GM12864 (cell line): ENCODE measurements around the gene CGNL1.

Experiments
- DNase-seq: peaks from one replicate; pipeline ENCODE4 v3.0.0-alpha.2; 2011; ENCODE audit warnings: low read depth
- H3K4me3 ChIP-seq: 2 replicates; pipeline ENCODE4 v1.5.1; 2011; ENCODE audit warnings: mild to moderate bottlenecking, low read depth, low read length, control low read depth
- TF ChIP-seq, protein P1 (sequence below): IDR thresholded peaks from 2 replicates; pipeline ENCODE4 v1.5.1; 2011; ENCODE audit warnings: low read depth, mild to moderate bottlenecking, moderate library complexity, low read length, control low read depth, inconsistent platforms; ENCODE audit errors: missing control alignments

The CGNL1 gene

GRCh38 chr15:57382215-57382614 lies 5.9 kb downstream of the CGNL1 start:
- H3K4me3 ChIP-seq: no peak overlapping the region
- DNase-seq: no peak
- TF ChIP-seq, protein P1, sequence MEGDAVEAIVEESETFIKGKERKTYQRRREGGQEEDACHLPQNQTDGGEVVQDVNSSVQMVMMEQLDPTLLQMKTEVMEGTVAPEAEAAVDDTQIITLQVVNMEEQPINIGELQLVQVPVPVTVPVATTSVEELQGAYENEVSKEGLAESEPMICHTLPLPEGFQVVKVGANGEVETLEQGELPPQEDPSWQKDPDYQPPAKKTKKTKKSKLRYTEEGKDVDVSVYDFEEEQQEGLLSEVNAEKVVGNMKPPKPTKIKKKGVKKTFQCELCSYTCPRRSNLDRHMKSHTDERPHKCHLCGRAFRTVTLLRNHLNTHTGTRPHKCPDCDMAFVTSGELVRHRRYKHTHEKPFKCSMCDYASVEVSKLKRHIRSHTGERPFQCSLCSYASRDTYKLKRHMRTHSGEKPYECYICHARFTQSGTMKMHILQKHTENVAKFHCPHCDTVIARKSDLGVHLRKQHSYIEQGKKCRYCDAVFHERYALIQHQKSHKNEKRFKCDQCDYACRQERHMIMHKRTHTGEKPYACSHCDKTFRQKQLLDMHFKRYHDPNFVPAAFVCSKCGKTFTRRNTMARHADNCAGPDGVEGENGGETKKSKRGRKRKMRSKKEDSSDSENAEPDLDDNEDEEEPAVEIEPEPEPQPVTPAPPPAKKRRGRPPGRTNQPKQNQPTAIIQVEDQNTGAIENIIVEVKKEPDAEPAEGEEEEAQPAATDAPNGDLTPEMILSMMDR: no peak

DNA sequence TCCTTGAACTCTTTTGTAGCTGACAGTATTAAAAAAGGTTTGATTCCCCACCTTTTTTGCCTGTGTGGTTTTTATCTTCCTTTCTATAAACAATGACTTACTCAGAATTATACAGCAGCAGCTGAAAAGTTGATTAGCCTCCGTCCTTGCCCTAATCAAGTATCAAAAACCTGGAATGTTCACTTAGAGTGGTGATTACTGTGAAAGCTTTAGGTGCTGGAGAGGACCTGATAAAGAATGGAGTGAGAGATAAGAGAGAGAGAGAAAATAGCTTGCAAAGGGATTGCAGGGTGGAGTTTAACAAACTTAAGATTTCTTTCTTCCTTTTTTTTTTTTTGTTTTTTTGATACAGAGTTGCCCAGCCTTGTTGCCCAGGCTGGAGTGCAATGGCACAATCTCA lies 6.7 kb downstream of the CGNL1 start:
- no peak for DNase-seq
- TF ChIP-seq, protein P1: no peak
- H3K4me3 ChIP-seq: no peak overlapping the region

GRCh38 chr15:57384024-57384423 lies 7.7 kb downstream of the CGNL1 start:
- DNase-seq: no peak
- TF ChIP-seq, protein P1: no peak
- no peak overlapping the region for H3K4me3 ChIP-seq

- no peak for DNase-seq
- no peak overlapping the region for H3K4me3 ChIP-seq
- TF ChIP-seq, protein P1: no peak
Observed at GRCh38 chr15:57384816-57385215, 8.5 kb downstream of the CGNL1 start.

DNA sequence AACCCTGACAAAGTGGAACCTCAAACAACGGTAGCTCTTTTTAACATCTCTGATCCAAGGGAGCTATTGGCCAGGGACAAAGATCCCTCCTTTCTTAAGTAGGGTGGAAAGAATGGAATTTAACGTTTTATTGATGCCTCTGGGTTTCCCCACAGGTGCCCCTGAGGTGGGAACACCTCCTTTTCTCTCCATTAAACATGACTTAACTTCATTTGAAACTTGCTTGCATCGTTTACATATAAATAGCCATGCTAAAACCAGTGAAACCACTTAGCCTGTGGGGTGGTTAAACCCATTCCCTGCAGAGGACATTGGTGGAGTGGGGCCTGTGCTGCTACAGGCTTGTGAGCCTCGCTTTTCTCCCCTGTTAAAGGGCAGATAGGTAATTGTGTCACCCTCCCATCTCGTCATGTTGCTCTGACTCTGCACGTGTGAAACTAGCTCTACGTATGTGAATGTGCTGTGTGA lies 9.7 kb downstream of the CGNL1 start:
- TF ChIP-seq, protein P1: no peak
- DNase-seq: no peak
- no peak overlapping the region for H3K4me3 ChIP-seq

DNA sequence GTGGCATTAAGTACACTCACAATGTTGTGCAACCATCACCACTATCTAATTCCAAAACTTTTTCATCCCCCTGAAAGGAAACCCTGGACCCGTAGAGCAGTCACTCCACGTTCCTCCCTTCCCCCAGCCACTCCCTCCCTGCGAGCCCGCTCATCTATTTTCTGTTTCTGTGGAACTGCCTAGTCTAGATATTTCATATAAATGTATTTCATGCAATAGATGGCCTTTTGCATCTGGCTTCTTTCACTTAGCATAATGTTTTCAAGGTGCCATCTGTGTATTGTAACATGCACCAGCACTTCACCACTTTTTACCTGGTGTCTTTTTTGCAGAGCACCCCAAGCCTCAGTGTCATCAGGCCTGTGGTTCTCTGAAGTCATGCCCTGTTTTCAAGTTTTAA lies 10.7 kb downstream of the CGNL1 start:
- TF ChIP-seq, protein P1: no peak
- DNase-seq: no peak
- H3K4me3 ChIP-seq: no peak overlapping the region

DNA sequence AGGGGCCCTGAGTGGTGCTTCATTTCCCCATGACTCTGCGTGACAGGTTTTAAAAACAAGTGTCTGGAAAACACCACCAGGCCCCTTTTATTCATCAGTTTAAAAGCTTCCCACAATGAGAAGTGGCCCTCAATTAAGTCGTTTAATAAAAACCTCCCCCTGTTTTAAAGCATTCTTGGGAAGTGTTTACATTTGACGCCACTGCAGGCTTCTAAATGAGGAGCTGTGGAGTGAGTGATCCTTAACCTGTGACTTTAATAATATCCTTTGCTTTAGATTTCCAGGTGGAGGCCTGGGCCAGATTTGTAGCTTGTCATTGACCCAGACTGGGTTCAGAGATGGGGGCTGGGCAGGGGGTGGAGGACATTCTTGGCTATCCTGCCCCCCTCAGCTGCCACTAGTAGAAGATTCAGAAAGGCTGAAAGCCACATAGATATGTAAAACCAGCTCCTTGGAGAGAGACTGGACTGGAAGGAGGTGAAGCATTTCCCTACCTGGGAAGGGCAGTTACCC lies 11.3 kb downstream of the CGNL1 start:
- no peak for DNase-seq
- H3K4me3 ChIP-seq: no peak overlapping the region
- TF ChIP-seq, protein P1: no peak
